Central memory CD8-positive, alpha-beta T cell (primary cell): ENCODE data around the gene CLDN20.

Source experiments
- ATAC-seq: fragments of 150-1000 bp; cut with Tn5 transposase; replicated peaks from 2 replicates; pipeline ENCODE4 v1.10.0; 2022; ENCODE audit warnings: mild to moderate bottlenecking, moderate FRiP score, moderate number of reproducible peaks; ENCODE audit not compliant: poor library complexity, severe bottlenecking; ENCODE audit errors: extremely low read depth
- DNase-seq, 2 donors: peaks; one replicate each; pipeline ENCODE4 v3.0.0; 2021; ENCODE audit warnings: low spot score in 2 of 2
- H3K27ac Mint-ChIP-seq: one replicate; pipeline ENCODE4 v1.8.0; 2022; ENCODE audit warnings: low read depth, mild to moderate bottlenecking, moderate library complexity, mixed read lengths
- H3K27me3 Mint-ChIP-seq: one replicate; pipeline ENCODE4 v1.8.0; 2022; ENCODE audit warnings: mixed read lengths
- H3K36me3 Mint-ChIP-seq: one replicate; pipeline ENCODE4 v1.8.0; 2022; ENCODE audit warnings: mild to moderate bottlenecking, moderate library complexity, mixed read lengths; ENCODE audit not compliant: insufficient read depth
- H3K4me1 Mint-ChIP-seq: one replicate; pipeline ENCODE4 v1.8.0; 2022; ENCODE audit warnings: mixed read lengths
- H3K4me3 Mint-ChIP-seq: one replicate; pipeline ENCODE4 v1.8.0; 2022; ENCODE audit warnings: mild to moderate bottlenecking, moderate library complexity, mixed read lengths
- H3K9me3 Mint-ChIP-seq: one replicate; pipeline ENCODE4 v1.8.0; 2022; ENCODE audit warnings: mixed read lengths

CLDN20 gene

GRCh38 chr6:155275808-155276480, 12.1 kb downstream of the CLDN20 start:
- Mint-ChIP-seq H3K9me3 (no peaks in the 10 kb centered on the region), H3K36me3 (peaks cover 18% of the 10 kb centered on the region), H3K27ac (no peak overlapping the region), H3K27me3 (no peaks in the 10 kb centered on the region), H3K4me3 (no peak overlapping the region), H3K4me1 (peaks cover 5% of the 10 kb centered on the region)
- DNase-seq (no peak), ATAC-seq (no peak)

DNA sequence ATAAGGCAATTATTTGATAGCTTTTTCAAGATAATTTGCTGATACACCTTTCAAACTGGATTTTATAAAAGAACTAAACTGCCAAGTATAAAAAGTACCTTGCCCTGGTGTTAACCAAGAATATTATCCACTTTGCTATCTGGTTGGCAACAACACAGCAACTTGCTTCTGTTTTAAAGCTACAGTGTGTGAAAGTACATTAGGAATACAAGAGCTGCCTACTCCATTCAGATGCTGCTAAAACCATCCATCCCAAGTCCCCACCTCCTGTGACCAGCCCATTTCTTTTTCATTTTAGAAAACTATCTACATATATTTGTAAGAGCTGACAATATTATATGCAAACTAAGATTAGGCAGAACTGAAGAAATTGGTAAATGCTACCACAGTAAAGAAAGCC, 12.8 kb downstream of the CLDN20 start:
- Mint-ChIP-seq H3K4me1 (peaks cover 5% of the 10 kb centered on the region), H3K4me3 (no peak overlapping the region)

DNA sequence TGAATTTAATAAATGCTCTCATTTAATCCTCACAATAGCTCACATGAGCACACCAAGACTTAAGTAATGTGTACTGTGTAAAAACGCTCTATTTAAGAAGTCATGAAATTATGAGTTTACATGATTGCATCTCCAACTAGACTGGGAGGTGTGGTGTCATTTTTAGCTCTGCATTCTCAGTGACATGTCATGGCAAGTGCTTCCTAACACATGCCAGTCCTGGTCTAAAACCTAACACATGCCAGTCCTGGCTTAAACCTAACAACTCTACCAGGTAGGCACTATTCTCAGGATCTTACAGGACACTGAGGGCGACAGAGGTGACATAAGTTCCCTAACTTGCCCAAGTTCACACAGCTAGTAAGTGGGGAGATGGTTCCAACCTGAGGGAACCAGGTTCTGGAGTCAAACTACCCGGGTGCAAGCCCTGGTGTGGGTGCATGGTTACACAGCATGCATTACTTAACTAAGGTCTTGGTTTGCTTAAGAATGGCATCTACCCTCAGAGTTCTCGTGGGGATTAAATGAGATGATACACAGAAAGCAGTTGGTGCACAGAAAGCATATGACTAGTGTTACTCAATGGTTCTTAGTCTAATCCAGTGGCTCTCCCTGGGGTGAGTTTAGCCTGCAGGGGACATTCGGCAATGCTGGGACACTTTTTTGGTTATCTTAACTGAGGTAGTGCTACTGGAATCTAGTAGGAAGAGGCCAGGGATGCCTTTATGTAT, 14.7 kb downstream of the CLDN20 start:
- no peaks in the 10 kb centered on the region for H3K27me3 Mint-ChIP-seq

More for the DNA sequence above, 12.8 kb downstream of the CLDN20 start:
- ATAC-seq (no peak), DNase-seq (no peak)
- H3K9me3 Mint-ChIP-seq, result no peaks in the 10 kb centered on the region
- peaks cover 23% of the 10 kb centered on the region for H3K36me3 Mint-ChIP-seq
- no peak overlapping the region for H3K27ac Mint-ChIP-seq
- H3K27me3 Mint-ChIP-seq, result no peaks in the 10 kb centered on the region

GRCh38 chr6:155284775-155285174, 21.0 kb downstream of the CLDN20 start:
- H3K9me3 Mint-ChIP-seq, result no peaks in the 10 kb centered on the region
- ATAC-seq (no peak), DNase-seq (no peak)
- H3K36me3 Mint-ChIP-seq, result peaks cover 32% of the 10 kb centered on the region
- no peaks in the 10 kb centered on the region for H3K4me1 Mint-ChIP-seq
- no peaks in the 10 kb centered on the region for H3K27me3 Mint-ChIP-seq
- no peak overlapping the region for H3K4me3 Mint-ChIP-seq
- no peak overlapping the region for H3K27ac Mint-ChIP-seq

More for the DNA sequence above, 14.7 kb downstream of the CLDN20 start:
- H3K27ac Mint-ChIP-seq, result peak overlapping the region; percentile 38
- no peak for ATAC-seq
- H3K9me3 Mint-ChIP-seq, result no peaks in the 10 kb centered on the region
- no peak for DNase-seq
- H3K36me3 Mint-ChIP-seq, result peaks cover 26% of the 10 kb centered on the region
- H3K4me1 Mint-ChIP-seq, result peaks cover 5% of the 10 kb centered on the region
- H3K4me3 Mint-ChIP-seq, result no peak overlapping the region

- no peak overlapping the region for H3K27ac Mint-ChIP-seq
Measured at GRCh38 chr6:155287762-155288161, 23.9 kb downstream of the CLDN20 start.

DNA sequence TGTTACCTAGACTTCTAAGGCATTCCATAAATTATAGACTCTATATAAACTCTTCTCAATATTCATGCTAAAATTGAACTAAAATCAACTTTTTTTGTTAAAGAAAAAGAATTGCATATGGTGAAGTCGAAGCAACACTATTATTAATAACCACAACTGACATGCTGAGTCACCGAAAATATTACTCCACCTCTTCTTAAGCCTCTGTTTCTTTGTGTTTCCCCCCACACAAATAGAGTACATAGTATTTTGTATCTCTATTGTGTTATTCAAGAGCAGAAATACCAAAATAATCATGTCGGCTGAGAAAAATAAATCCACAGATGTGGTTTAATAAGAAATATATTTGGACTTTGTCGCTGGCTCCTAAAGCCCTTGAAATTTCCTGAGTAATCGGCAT, 26.7 kb downstream of the CLDN20 start:
- Mint-ChIP-seq H3K4me1 (peaks cover 7% of the 10 kb centered on the region), H3K27ac (no peak overlapping the region), H3K4me3 (no peak overlapping the region), H3K9me3 (no peaks in the 10 kb centered on the region), H3K27me3 (no peaks in the 10 kb centered on the region), H3K36me3 (peaks cover 17% of the 10 kb centered on the region)
- ATAC-seq (no peak), DNase-seq (no peak)

More at GRCh38 chr6:155287762-155288161, 23.9 kb downstream of the CLDN20 start:
- DNase-seq, result no peak
- no peak overlapping the region for H3K4me3 Mint-ChIP-seq
- peaks cover 7% of the 10 kb centered on the region for H3K4me1 Mint-ChIP-seq
- no peak for ATAC-seq
- H3K27me3 Mint-ChIP-seq, result no peaks in the 10 kb centered on the region
- no peaks in the 10 kb centered on the region for H3K9me3 Mint-ChIP-seq
- peaks cover 28% of the 10 kb centered on the region for H3K36me3 Mint-ChIP-seq

GRCh38 chr6:155291291-155291690, 27.5 kb downstream of the CLDN20 start:
- ATAC-seq (no peak), DNase-seq (no peak)
- Mint-ChIP-seq H3K4me3 (no peak overlapping the region), H3K27me3 (no peaks in the 10 kb centered on the region), H3K27ac (no peak overlapping the region), H3K4me1 (peaks cover 7% of the 10 kb centered on the region), H3K9me3 (no peaks in the 10 kb centered on the region), H3K36me3 (peaks cover 16% of the 10 kb centered on the region)

GRCh38 chr6:155292711-155293110, 28.9 kb downstream of the CLDN20 start:
- no peaks in the 10 kb centered on the region for H3K9me3 Mint-ChIP-seq
- no peak for DNase-seq
- no peaks in the 10 kb centered on the region for H3K27me3 Mint-ChIP-seq
- no peak overlapping the region for H3K4me3 Mint-ChIP-seq
- no peak for ATAC-seq
- H3K27ac Mint-ChIP-seq, result no peak overlapping the region
- peaks cover 20% of the 10 kb centered on the region for H3K36me3 Mint-ChIP-seq
- H3K4me1 Mint-ChIP-seq, result peaks cover 12% of the 10 kb centered on the region

DNA sequence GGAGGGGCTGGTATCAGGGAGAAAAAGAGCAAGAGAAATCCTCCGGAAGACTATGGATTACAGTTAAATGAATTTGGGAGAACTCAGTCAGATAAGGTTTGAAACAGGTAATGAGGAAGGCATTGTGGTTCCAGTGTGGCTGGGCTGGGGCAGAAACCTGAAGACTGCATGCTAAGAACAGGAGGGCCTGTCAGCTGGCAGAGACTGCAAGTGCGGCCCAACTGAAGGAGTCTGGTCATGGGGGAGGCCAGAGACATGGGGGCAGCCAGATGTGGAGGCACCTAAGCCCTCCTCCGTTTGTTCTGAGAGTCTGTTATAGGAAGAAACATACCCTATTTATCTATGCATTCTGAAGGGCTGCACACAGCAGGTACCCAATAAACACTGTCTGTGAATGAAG, 33.9 kb downstream of the CLDN20 start:
- no peak for DNase-seq
- no peak overlapping the region for H3K4me3 Mint-ChIP-seq
- no peaks in the 10 kb centered on the region for H3K27me3 Mint-ChIP-seq
- H3K27ac Mint-ChIP-seq, result no peak overlapping the region
- peaks cover 6% of the 10 kb centered on the region for H3K4me1 Mint-ChIP-seq
- no peaks in the 10 kb centered on the region for H3K9me3 Mint-ChIP-seq
- no peak for ATAC-seq
- peaks cover 19% of the 10 kb centered on the region for H3K36me3 Mint-ChIP-seq

DNA sequence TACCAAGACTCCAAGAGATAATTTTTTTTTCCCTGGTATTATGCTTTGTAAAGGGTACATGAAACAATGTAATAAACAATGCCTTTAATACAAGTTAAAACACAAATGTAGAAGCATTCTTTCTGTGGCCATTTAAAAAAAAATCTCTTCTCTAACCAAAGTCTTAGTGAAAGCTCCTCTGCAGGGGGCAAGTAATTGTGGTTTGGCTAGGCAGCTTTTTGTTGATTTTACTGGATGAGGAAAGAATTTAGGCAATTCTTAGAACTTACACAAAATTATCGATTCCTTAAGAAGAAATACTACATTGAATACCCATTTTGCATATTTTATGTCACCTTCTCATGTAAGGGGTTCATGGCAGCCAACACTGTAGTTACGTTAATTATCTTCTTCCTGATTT, 38.1 kb downstream of the CLDN20 start:
- H3K27ac Mint-ChIP-seq, result no peak overlapping the region
- peaks cover 6% of the 10 kb centered on the region for H3K4me1 Mint-ChIP-seq
- no peak for ATAC-seq
- H3K36me3 Mint-ChIP-seq, result peaks cover 26% of the 10 kb centered on the region
- DNase-seq, result no peak
- H3K9me3 Mint-ChIP-seq, result no peaks in the 10 kb centered on the region
- H3K4me3 Mint-ChIP-seq, result no peak overlapping the region
- H3K27me3 Mint-ChIP-seq, result no peaks in the 10 kb centered on the region

GRCh38 chr6:155303361-155303870, 39.6 kb downstream of the CLDN20 start:
- ATAC-seq (no peak), DNase-seq (no peak)
- Mint-ChIP-seq H3K9me3 (no peaks in the 10 kb centered on the region), H3K36me3 (peaks cover 23% of the 10 kb centered on the region), H3K4me3 (no peak overlapping the region), H3K4me1 (peaks cover 13% of the 10 kb centered on the region), H3K27me3 (no peaks in the 10 kb centered on the region), H3K27ac (no peak overlapping the region)

DNA sequence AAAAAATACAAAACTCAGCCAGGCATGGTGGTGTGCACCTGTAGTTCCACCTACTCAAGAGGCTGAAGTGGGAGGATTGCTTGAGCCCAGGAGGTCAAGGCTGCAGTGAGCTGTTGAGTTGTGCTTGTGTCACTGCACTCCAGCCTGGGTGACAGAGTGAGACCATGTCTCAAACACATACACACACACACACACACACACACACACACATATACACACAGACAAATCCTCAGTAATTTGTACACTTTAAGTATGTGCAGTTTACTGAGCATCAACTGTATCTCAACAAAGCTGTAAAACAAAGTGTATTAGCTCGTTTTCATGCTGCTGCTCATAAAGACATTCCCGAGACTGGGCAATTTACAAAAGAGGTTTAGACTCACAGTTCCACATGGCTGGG, 43.1 kb downstream of the CLDN20 start:
- H3K4me1 Mint-ChIP-seq, result peaks cover 29% of the 10 kb centered on the region
- H3K36me3 Mint-ChIP-seq, result peaks cover 25% of the 10 kb centered on the region
- H3K27ac Mint-ChIP-seq, result peak overlapping the region; percentile 10
- no peak overlapping the region for H3K4me3 Mint-ChIP-seq
- ATAC-seq, result no peak
- no peaks in the 10 kb centered on the region for H3K27me3 Mint-ChIP-seq
- no peaks in the 10 kb centered on the region for H3K9me3 Mint-ChIP-seq
- no peak for DNase-seq

DNA sequence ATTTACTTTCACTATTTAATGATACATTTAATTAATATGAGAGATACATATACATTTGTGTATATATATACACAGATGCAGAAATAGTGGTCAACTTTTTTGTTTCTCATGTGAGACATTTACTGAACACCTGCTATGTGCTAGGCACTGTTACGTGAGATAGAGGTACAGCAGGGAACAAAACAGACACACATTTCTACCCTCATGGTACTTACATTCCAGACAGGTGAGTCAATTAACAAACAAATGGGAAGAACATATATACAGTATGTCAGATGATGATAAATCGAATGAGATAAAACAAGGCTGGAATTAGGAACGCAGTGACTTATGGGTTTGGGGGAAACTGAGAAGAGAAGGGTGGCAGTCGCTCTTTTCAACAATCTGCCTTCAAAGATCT, 45.3 kb downstream of the CLDN20 start:
- no peak overlapping the region for H3K27ac Mint-ChIP-seq
- no peaks in the 10 kb centered on the region for H3K9me3 Mint-ChIP-seq
- H3K36me3 Mint-ChIP-seq, result peaks cover 22% of the 10 kb centered on the region
- H3K4me3 Mint-ChIP-seq, result no peak overlapping the region
- ATAC-seq (no peak), DNase-seq (no peak)
- no peaks in the 10 kb centered on the region for H3K27me3 Mint-ChIP-seq
- peaks cover 36% of the 10 kb centered on the region for H3K4me1 Mint-ChIP-seq
